ENCODE results near the gene EPOP. TPM values are rescaled to one million over a fixed set of nuclear protein-coding genes. Genes with fewer than 3 reads are reported as not detected.

The EPOP gene
- total and polyA plus RNA-seq, 2 of the 13 experiments (the other 11 are each of a cell fraction or from before 2014, with no cell fraction given): 14.7 to 37.8 TPM

GRCh38 chr17:38709104-38709820, 34.5 kb upstream of the EPOP start (continued):
- 0 out of 2 replicates have a peak, but pooled peaks have one; percentile 16 for TF ChIP-seq ZBTB33 (CRISPR knock-in tag; IDR thresholded peaks at IDR 0.05)
- TF ChIP-seq AGO2 (optimal IDR thresholded peaks at IDR 0.05; ENCODE audit: low read depth, low read length): peak; percentile 83
- no peak for TF ChIP-seq SALL2 (CRISPR knock-in tag; IDR thresholded peaks at IDR 0.05)

GRCh38 chr17:38707678-38708351, 33.1 kb upstream of the EPOP start:
- Histone ChIP-seq H3K79me2 (ENCODE audit: insufficient read depth, low read length) (peaks cover 41% of the 10 kb centered on the region), H3K4me1 (ENCODE audit: insufficient read depth, low read length) (peaks cover 53% of the 10 kb centered on the region), H3K27ac (ENCODE audit: extremely low read length, insufficient read depth, low read length) (no peak overlapping the region), H3K4me3 (replicated peaks in 1 of 3; ENCODE audit: insufficient read depth in 1 of 3, low read depth in 2 of 3, low read length in 3 of 3) (peak overlapping the region in 1 of 3 experiments; percentile 99; a peak in 2 of 6 replicates), H2AFZ (ENCODE audit: low read length) (no peak overlapping the region), H3K4me2 (ENCODE audit: low read depth, low read length) (peak overlapping the region; percentile 91; the same call in 1 of the 2 replicates), H3K9me3 (ENCODE audit: low read length) (no peaks in the 10 kb centered on the region), H3K9ac (ENCODE audit: insufficient read depth, low read depth, low read length) (no peak overlapping the region), H3K36me3 (replicated peaks in 1 of 2; ENCODE audit: control insufficient read depth in 1 of 2, insufficient read depth in 2 of 2, low read length in 2 of 2) (peaks cover 26 to 55% of the 10 kb centered on the region in 2 experiments), H4K20me1 (ENCODE audit: insufficient read depth, low read length) (peaks cover 12% of the 10 kb centered on the region), H3K27me3 (ENCODE audit: control insufficient read depth in 1 of 2, insufficient read depth in 2 of 2, low read length in 2 of 2) (no peaks in the 10 kb centered on the region; a peak in 1 of 5 replicates)
- FAIRE-seq: no peak
- 96% methylated on average over 17 of the region's 21 CpGs for WGBS (ENCODE audit: low lambda C conversion rate)
- intact Hi-C loops (cut with micrococcal nuclease; ENCODE audit: unreplicated experiment) (no loop called here), in situ Hi-C loops (cut with HindIII; ENCODE audit: extremely low pct_ligation_motif_present, low pct_unique_long_range_greater_than_20kb) (no loop called here)
- no peak for DNase-seq (ENCODE audit: low spot score)
- TSS peak; percentile 8 for BruUV-seq (replicated peaks)
- POLR2A ChIA-PET: interaction anchor here (0.6 to 8.9 kb wide), 9 partner anchors 9 to 56 kb away, joined by 3 to 106 read pairs (median 38); partner anchors contain the start of genes CISD3 and EPOP
- CTCF ChIA-PET (ENCODE audit: low intra/inter-chr PET ratio, low total read pairs): no interaction called here
- no peak for ATAC-seq
- TF ChIP-seq ZNF274 (CRISPR knock-in tag; IDR thresholded peaks at IDR 0.05): no peak
- TF ChIP-seq ZNF383 (CRISPR knock-in tag; IDR thresholded peaks at IDR 0.05; ENCODE audit: borderline replicate concordance): no peak
- TF ChIP-seq RBFOX2 (IDR thresholded peaks at IDR 0.05; ENCODE audit: low read depth, low read length): peak; percentile 74
- TF ChIP-seq ZNF20 (CRISPR knock-in tag; IDR thresholded peaks at IDR 0.05): no peak
- peak; percentile 47 for TF ChIP-seq RBM22 (optimal IDR thresholded peaks at IDR 0.05; ENCODE audit: low read length)
- TF ChIP-seq SPEN (CRISPR knock-in tag; IDR thresholded peaks at IDR 0.05; ENCODE audit: low read depth): no peak
- TF ChIP-seq ZNF580 (CRISPR knock-in tag; IDR thresholded peaks at IDR 0.05; ENCODE audit: borderline replicate concordance, low read depth): no peak
- TF ChIP-seq HNF1A (IDR thresholded peaks at IDR 0.05; ENCODE audit: low read depth): no peak
- TF ChIP-seq HNF1A (CRISPR knock-in tag; IDR thresholded peaks at IDR 0.05; ENCODE audit: borderline replicate concordance): peak; percentile 27; the same call in 1 of the 2 replicates
- TF ChIP-seq STAT5B (CRISPR knock-in tag; IDR thresholded peaks at IDR 0.05): no peak
- TF ChIP-seq RAD21 (CRISPR knock-in tag; IDR thresholded peaks at IDR 0.05): no peak
- TF ChIP-seq ZNF24 (IDR thresholded peaks at IDR 0.05): peak; percentile 28; the same call in 1 of the 2 replicates
- no peak for TF ChIP-seq ZNF446 (CRISPR knock-in tag; IDR thresholded peaks at IDR 0.05)
